HG02610 (cell line): ENCODE data around the gene ABL2.
"Not testable (repeated sequence)": the region's sequence is repeated elsewhere in the genome, so short reads cannot be mapped to it uniquely, and the experiment has no call there.

Experiments
- ATAC-seq: cut with Tn5 transposase; IDR thresholded peaks from one replicate; pipeline ENCODE4 v1.9.1; 2021; ENCODE audit warnings: mild to moderate bottlenecking, moderate library complexity; ENCODE audit not compliant: unreplicated experiment

The ABL2 gene

DNA sequence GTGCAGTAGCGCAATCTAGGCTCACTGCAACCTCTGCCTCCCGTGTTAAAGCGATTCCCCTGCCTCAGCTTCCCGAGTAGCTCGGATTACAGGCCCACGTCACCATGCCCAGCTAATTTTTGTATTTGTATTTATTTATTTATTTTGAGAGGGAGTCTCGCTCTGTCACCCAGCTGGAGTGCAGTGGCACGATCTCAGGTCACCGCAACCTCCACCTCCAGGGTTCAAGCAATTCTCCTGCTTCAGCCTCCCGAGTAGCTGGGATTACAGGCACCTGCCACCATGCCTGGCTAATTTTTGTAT is 59.1 kb downstream of the ABL2 start:
- not testable (repeated sequence) for ATAC-seq

DNA sequence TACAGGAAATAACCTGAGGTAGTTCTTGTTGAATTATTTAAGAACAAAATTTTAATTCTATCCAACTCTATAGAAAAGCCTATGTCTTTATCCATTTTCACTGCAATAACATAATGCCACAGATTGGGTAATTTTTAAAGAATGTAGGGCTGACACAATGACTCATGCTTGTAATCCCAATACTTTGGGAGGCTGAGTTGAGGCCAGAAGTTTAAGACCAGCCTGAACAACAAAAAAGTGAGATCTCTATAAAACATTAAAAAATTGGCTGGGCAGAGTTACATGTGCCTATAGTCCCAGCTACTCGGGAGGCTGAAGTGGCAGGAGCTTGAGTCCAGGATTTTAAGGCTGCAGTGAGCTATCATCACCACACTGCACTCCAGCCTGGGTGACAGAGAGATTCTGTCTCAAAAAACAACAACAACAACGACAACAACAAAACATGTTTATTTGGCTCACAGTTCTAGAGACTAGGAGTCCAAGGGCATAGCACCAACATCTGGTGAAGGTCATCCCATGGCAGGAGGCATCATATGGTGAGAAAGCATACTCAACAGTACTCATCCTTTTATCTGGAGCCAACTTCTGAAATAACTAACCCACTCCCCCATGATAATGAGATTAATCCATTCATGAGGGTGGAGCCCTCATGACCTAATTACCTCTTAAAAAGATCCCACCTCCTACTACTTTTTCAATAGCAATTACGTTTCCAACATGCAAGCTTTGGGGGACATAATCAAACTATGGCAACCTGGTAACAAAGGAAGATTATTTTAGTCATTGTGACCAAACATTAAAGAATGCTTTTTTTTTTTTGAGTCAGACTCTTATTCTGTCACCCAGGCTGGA is 59.6 kb downstream of the ABL2 start:
- ATAC-seq, result no peak

DNA sequence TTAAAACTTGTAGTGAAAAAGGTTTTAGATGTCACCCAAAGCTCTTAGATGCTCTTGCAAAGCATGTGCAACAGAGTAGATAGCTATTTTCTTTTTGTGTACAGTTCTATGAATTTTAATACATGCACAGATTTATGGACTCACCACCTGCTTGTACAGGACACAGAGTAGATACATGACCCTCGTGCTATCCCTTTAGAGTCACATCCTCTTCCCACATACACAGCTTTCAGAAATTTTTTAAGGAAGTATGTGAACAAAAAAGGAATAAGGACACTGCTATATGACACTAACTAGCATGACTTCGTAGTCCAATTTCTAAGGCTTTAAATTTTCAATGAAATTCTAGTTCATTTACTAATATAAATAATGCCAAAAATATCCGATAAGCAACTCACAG is 60.9 kb downstream of the ABL2 start:
- no peak for ATAC-seq

DNA sequence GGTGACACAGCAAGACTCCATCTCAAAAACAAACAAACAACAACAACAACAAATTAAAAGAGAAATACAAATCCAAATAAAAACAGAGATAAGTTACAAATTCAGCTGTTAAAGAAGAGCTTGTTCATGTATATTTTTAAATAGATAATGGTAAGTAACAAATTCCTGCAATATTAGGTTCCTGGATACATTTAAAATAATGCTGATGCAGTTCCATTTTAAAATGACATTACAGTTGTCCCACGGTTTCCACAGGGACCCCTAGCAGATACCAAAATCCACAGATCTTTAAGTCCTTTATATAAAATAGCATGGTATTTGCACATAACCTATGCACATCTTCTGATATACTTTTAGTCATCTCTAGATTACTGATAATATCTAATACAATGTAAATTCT is 61.5 kb downstream of the ABL2 start:
- no peak for ATAC-seq

DNA sequence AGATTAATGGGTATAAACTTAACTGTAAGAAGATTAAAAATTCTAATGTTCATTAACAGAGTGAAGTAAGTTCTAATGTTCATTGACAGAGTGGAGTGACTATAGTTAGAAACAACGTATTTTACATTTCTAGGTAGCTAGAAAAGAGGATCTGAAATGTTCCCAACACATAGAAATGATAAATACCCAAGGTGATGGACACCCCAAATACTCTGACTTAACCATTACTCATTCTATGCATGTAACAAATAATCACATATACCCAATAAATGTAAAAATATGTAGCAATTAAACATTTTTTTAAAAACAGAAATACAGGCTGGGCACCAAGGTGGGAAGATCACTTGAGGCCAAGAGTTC is 62.1 kb downstream of the ABL2 start:
- no peak for ATAC-seq

DNA sequence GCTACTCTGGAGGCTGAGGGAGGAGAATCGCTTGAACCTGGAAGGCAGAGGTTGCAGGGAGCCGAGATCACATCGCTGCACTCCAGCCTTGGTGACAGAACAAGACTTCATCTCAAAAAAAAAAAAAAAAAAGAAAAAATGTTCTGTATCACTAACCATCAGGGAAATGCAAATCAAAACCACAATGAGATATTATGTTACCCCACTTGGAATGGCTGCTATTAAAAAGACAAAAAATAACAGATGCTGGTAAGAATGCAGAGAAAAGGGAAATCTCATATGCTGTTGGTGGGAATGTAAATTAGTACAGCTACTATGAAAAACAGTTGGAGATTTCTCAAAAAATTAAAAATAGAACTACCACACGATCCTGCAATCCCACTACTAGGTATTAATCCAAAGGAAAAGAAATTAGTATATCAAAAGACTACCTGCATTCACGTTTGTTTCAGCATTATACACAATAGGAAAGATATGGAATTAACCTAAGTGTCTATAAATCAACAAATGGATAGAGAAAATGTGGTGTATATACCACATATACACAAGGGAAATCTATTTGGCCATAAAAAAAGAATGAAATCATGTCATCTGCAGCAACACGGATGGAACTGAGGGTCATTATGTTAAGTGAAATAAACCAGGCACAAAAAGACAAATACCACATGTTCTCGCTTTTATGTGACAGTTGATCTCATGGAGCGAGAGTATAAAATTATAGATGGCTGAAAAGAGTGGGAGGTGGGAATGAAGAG is 62.6 kb downstream of the ABL2 start:
- ATAC-seq, result no peak

DNA sequence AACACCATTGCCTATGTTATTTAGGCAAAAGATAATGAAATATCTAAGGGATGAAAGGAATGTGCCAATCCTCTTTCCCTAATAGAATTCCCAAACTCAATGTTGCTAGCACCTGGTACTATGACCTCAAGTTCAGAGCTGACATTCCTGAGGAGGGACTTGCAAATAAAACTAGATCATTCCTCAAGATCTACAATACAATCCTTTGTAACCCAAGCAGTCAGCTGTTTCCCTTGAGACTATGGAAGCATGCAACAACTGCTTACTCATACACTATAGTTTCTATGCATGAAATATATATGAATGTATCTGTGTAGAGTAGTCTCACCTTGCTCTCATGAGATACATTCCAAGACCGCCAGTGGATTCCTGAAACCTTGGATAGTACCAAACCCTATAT is 65.0 kb downstream of the ABL2 start:
- no peak for ATAC-seq

DNA sequence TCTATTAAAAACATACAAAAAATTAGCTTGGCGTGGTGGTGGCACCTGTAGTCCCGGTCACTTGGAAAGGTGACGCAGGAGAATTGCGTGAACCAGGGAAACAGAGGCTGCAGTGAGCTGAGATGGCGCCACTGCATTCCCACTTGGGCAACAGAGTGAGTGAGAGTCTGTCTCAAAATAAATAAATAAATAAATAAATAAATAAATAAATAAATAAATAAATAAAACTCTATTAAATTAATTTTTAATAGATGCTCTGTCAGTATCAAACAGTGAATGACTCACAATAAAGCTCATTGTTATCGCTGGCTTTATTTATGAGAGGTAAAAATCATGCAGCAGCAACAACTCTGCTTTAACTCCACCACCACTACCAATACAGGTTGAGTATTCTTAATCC is 72.8 kb downstream of the ABL2 start:
- no peak for ATAC-seq

DNA sequence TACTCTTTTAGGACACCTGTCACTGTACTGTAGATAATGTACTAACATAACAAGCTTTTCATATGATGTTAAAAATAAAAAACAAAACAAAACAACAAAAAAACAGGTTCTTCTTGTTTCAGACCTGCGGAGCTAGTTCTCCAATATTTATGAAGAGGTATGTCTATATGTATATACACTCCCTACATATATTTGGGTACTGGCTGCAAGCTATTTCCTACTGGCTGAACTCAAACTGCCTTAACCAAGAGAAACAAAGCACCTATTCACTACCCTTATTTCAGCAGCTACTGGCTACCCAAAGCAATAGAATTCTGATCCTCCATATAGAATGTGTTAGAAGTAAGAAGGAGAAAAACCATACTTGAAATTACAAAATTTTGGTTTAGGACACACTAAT is 73.5 kb downstream of the ABL2 start:
- no peak for ATAC-seq

DNA sequence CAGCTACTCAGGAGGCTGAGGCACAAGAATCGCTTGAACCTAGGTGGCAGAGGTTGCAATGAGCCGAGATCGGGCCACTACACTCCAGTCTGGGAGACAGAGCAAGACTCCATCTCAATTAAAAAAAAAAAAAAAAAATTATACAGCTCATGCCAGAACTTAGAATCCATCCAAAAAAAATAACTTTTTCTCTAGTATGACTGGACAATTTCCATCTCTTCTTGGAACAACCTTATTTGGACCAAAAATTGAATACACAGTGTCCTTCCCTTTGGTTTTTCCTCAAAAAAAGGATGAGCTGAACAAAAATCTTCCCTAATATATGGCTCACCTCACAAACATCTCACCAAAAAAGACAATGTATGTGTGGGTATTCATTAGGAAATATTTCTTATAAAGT is 73.9 kb downstream of the ABL2 start:
- no peak for ATAC-seq

DNA sequence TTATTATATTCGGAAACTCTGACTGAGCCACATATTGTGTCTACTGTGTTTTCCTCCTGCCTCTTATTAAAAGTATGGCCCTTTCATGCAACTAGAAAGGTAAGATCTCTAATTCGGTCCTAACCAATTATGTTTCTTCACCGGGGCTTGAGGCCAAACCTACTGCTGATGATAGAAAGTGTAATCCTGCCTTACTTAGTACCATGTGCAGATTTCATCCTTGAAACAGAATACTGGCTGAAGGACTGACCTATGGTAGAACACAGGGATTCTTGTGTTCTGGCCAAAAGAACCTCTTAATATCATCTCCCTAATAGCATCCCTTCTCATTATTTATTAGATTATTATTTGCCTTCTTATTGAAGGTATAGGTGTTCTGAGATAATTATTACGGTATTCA is 75.0 kb downstream of the ABL2 start:
- no peak for ATAC-seq

DNA sequence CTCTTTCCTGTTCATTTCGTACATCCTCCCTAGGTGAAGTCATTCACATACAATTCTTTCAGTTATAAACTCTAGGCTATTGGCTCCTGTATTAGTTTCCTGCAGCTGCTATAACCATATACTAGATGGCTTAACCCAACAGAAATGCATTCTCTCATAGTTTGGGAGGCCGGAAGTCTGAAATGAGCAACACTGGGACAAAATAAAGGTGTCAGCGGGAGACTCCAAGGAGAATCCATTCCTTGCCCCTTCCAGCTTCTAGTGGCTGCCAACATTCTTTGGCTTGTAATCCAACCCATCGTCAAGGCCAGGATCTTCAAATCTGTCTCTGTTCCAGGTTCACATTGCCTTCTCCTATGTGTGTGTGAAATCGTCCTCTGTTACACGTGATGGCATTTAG is 76.3 kb downstream of the ABL2 start:
- ATAC-seq, result no peak

DNA sequence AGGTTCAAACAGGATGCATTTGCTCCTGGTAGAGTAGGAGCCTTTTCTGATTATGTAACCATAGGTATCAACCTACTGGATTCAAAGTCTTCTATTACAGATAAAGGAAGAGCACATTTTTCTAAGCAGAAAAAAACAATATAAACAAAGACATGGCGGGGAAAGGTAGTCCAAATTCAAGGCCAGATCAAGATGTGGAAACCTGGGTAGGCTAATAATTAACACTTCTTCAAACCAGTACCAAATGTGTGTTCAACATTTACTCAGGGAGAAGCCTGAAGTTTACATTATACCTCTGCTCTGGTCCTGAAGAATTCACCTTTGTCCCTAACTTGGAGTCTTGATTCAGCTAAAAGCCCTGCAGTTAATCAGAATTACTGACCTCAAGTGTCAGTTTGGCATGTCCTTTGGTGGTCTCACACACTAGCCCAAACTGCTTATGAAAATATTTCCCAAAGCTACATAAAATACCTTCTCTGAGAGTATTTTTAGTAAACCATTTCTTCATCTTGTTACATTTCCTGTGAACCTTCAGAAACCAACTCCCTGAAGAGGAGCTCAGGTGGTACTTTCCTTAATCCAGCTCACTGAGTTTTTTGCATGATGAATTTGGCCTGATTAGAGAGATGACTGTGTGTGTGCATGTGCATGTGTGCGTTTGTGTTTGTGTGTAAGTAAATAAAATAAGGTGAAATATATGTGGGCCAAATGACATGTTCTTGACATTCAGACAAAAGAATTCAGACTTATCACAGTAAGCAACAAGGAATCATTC is 77.4 kb downstream of the ABL2 start:
- ATAC-seq, result peak; percentile 80

DNA sequence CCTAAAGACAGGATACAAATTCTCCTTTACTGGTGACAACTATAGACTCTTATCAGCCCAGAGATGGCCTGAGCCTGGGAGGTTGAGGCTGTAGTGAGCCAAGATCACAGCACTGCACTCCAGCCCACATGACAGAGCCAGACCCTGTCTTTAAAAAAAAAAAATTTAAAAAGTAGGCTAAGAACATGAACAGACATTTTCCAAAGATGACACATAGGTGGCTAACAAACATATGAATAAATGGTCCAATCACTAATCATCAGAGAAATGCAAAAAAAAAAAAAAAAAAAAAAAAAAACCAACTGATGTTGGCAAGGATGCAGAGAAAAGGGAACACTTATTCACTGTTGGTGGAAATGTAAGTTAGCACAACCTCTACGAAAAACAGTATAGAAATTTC is 82.6 kb downstream of the ABL2 start:
- ATAC-seq, result no peak

DNA sequence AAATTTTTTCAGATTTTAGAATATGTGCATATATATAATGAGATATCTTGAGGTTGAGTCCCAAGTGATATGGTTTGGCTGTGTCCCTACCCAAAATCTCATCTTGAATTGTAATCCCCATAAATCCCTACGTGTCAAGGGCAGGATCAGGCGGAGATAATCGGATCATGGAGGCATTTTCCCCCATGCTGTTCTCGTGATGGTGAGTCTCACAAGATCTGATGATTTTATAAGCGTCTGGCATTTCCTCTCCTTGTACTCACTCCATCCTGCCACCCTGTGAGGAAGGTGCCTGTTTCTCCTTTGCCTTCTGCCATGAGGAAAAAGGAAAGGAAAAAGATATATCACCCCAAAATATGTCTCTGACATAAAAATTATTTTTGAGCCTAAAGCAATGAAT is 83.0 kb downstream of the ABL2 start:
- no peak for ATAC-seq

DNA sequence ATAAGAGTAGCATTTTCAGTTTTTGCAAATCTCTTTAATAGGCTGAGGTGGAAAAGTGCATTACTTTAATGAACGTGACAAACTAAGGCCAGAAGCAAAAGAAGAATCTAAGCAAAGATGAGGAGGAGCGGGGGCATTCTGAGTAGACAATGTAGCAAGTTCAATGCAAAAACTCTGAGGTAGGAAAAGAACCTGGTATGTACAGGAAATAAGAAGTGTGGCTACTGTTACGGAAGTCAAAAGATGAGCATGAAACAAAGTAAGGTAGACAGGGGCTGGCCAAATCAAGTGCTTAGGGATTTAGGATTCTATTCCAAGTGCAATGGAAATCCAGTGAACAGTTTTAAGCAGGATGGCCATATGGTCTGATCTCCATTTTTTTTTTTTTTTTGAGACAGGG is 84.0 kb downstream of the ABL2 start:
- no peak for ATAC-seq

DNA sequence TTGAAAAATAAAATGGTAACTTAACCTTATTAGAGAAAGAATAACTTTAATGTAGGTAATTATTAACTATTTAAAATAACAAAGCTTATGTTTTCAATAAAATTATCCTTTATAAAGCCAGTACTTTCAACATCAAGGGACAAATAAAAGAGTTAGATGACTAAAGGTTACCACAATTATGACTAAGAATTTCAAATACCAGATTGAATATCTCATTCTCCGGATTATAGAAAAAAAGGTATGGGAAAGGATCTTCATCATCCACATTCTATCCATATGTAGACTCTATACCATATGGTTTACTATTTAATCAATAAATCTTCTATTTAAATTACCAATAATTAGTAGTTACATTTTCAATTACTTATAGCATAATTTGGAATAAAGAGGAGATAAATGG is 84.9 kb downstream of the ABL2 start:
- ATAC-seq, result no peak

DNA sequence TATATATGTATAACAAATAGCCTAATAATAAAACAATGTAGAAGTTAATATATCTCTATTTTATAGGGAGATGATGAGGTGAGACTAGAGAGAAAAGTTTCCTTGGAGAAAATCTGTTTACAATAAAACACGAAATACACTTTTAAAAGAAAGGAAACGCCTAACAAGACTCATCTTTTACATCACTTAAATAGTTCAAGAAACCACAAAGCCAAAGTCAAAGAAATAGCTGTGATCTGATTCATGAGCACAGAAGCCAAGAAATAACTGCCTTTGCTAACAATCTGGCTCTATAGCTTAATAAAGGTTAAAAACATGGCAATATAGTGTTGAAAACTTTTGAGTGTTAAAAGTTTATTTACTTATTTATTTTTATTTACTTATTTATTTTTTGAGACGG is 86.2 kb downstream of the ABL2 start:
- no peak for ATAC-seq

DNA sequence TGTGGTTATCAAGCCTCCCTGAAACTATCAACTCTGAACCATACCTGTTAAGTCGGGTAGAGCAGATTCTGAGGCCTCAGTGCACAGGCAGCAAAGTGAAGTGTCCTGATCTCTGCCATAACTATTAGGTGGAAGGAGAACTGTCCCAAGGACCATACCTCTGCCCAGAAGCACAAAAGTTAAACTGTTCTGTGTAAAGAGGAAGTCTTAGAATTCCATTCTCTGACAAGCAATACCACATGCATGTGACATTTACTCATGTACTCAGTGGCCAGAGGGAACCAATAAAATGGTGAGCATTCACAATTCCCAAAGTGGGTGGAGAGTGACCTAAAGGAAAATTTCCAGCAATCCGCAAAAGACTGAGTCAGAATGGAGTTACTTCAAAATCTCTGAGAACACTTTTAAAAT is 86.6 kb downstream of the ABL2 start:
- no peak for ATAC-seq

DNA sequence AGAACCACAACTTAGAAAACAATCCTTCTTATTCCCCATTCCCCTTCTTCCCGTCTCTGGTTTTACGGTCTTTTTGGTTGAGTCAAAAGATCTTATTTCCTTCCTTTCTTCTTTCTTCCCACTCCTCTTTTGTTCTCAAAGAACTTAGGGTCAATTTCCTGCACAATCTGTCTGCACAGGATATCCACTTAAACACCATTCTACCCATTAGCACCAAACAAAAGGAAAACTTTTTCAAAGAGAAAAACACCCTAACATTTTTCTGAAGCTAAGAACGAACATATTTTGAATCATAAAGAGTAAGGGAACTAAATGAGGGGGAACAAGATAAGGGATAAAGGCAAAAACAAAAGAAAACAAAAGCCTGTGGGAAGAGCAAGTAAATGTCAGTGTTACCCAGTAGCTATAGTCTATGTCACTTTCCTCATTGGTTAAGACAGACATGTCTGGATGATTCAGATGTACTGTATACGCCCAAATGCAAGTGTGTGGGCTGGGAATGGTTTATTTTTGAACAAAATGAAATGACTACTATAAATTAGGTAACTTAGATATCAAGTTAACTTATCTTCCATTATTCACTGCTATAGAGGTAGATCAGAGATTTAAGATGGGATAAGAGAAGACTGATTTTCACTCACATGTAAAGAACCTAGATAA is 87.8 kb downstream of the ABL2 start:
- ATAC-seq, result peak; percentile 78

DNA sequence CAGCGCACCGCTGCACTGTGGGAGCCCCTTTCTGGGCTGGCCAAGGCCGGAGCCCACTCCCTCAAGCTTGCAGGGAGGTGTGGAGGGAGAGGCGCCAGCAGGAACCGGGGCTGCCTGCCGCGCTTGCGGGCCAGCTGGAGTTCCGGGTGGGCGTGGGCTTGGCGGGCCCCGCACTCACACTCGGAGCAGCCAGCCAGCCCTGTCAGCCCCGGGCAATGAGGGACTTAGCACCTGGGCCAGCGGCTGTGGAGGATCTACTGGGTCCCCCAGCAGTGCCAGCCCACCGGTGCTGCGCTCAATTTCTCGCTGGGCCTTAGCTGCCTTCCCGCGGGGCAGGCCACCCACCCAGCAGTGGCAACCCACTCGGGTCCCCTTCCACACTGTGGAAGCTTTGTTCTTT is 90.7 kb downstream of the ABL2 start:
- ATAC-seq, result not testable (repeated sequence)
